K562 (cell line): ENCODE measurements around the gene ZNF324B. TPM values are rescaled to one million over a fixed set of nuclear protein-coding genes. Genes with fewer than 3 reads are reported as not detected.

Experiments used
- CBX5 ChIP-seq: IDR thresholded peaks from 2 replicates; pipeline ENCODE4 v1.6.1; 2014; ENCODE audit warnings: low read depth, borderline replicate concordance
- GATAD2B ChIP-seq: fragments of 450-650 bp; IDR thresholded peaks from 2 replicates; pipeline ENCODE4 v1.6.1; 2017; ENCODE audit warnings: mild to moderate bottlenecking, borderline replicate concordance
- NR3C1 ChIP-seq: sonication (generic); formaldehyde crosslinking; IDR thresholded peaks from 2 replicates; pipeline ENCODE4 v1.8.1; 2022; ENCODE audit warnings: missing genetic modification reagents
- SNRNP70 ChIP-seq: fragments of 200-400 bp; formaldehyde crosslinking; optimal IDR thresholded peaks from 2 replicates; pipeline ENCODE3; 2017; ENCODE audit warnings: low read depth, low read length
- SP1 ChIP-seq: sonication (generic); formaldehyde crosslinking; IDR thresholded peaks from 2 replicates; pipeline ENCODE4 v1.8.1; 2022; ENCODE audit warnings: mild to moderate bottlenecking, missing genetic modification reagents
- TOE1 ChIP-seq, 2 experiments: fragments of 450-650 bp in 1 of 2; sonication (generic) in 1 of 2; formaldehyde crosslinking in 1 of 2; IDR thresholded peaks; 2 replicates each; pipeline versions ENCODE4 v1.7.1 to v1.8.0; 2016 to 2022; ENCODE audit warnings: borderline replicate concordance in 2 of 2, mild to moderate bottlenecking in 2 of 2, antibody characterized with exemption in 1 of 2, inconsistent platforms in 1 of 2, low read depth in 1 of 2, missing genetic modification reagents in 1 of 2, moderate library complexity in 1 of 2
- ZNF133 ChIP-seq: fragments of 250-450 bp; sonication (Bioruptor Pico); IDR thresholded peaks from 2 replicates; pipeline ENCODE4 v1.4.0; 2020; ENCODE audit warnings: mild to moderate bottlenecking
- ZNF324 ChIP-seq: fragments of 250-450 bp; sonication (Bioruptor Pico); IDR thresholded peaks from 2 replicates; pipeline ENCODE4 v1.4.0; 2020; ENCODE audit warnings: mild to moderate bottlenecking
- polyA plus RNA-seq, 8 experiments: library from polyadenylated mRNA; depleted of rRNA in 4 of 8; stranded (reverse) in 5 of 8; unstranded in 3 of 8; fragments of >200 nt; fragmentation: Nextera tagmentation in 2 of 8; fragmentation: Illumina TruSeq in 1 of 8; extraction: Ambion mirVana in 2 of 8; extraction: Trizol in 1 of 8; gene quantifications; 2 replicates each; pipeline versions ENCODE4 v1.2.1 to v1.2.3, GENCODE V29; 2011 to 2014; ENCODE audit warnings: inconsistent platforms in 1 of 8, missing spikeins in 1 of 8
- total RNA-seq, 7 experiments: library from RNA; depleted of rRNA in 6 of 7; stranded (reverse); fragments of >200 nt in 6 of 7; fragmentation: Illumina TruSeq in 2 of 7; extraction: Trizol in 2 of 7; gene quantifications; 2 replicates each; pipeline versions ENCODE4 v1.2.1 to v1.2.3, GENCODE V29; 2011 to 2021; ENCODE audit warnings: low replicate concordance in 1 of 7
- TF ChIP-seq, protein P1 (sequence below): fragments of 250-450 bp; sonication (Bioruptor Pico); IDR thresholded peaks from 2 replicates; pipeline ENCODE4 v1.5.0; 2021; ENCODE audit warnings: mild to moderate bottlenecking, borderline replicate concordance
- TF ChIP-seq, protein P2 (sequence below), 2 experiments: fragments of 450-650 bp in 1 of 2; sonication (generic) in 1 of 2; formaldehyde crosslinking in 1 of 2; IDR thresholded peaks in 1 of 2; conservative IDR thresholded peaks in 1 of 2; 2 replicates each; pipeline versions ENCODE4 v1.6.1 to v1.8.1; 2016 to 2023; ENCODE audit warnings: mild to moderate bottlenecking in 2 of 2, moderate library complexity in 2 of 2, inconsistent platforms in 1 of 2, missing genetic modification reagents in 1 of 2
- TF ChIP-seq, protein P3 (sequence below): fragments of 450-650 bp; formaldehyde crosslinking; IDR thresholded peaks from 2 replicates; pipeline ENCODE4 v1.4.0; 2020; ENCODE audit warnings: mild to moderate bottlenecking, mixed read lengths
- TF ChIP-seq, protein P4 (sequence below): sonication (generic); formaldehyde crosslinking; IDR thresholded peaks from 2 replicates; pipeline ENCODE4 v1.8.0; 2022; ENCODE audit warnings: mild to moderate bottlenecking, missing genetic modification reagents

Gene ZNF324B
- total and polyA plus RNA-seq, 9 of the 15 experiments (the other 6 are each of a cell fraction or from before 2014, with no cell fraction given), result 0.20 to 13.5 (median 5.7) TPM

DNA sequence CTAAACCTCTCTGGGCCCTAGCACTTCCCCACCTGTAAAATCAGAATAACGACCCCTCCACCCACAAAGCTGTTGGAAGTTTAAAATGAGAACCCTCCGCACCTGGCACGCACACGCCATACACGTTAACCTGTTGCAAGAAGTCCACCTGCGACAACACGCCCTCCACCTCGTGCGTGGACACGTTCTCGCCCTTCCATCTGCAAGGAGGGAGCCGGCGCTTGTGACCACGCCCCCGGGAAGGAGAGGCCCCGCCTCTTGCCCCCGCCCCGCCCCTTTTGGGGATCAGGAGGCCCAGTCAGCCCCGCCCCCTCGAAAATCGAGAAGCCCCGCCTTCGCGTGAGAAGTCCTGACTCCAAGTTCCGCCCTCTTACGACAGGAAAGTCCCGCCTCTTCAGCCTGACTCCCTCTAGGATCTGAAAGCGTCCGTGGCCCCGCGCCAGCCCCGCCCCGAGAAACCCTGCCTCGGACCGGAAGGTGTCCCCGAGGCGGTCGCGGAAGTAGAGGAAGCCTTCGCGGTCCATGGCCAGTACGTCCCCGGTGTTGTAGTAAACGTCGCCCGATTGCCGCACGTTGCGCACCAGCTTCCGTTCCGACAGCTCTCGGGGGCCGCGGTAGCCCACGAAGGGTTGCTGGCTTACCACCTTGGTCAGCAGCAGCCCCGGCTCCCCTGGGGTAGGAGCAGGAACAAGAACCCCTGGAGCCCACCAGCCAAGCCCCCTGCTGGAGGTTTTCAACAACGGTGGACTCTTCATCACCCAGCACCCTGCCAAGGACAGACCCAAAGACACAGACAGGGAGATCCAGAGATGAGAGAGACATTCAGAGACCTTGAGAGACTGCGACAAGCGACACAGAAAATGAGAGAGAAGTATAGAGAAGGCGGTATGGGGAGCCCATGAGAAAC lies 47.9 kb downstream of the ZNF324B start (continued):
- TF ChIP-seq, protein P1, sequence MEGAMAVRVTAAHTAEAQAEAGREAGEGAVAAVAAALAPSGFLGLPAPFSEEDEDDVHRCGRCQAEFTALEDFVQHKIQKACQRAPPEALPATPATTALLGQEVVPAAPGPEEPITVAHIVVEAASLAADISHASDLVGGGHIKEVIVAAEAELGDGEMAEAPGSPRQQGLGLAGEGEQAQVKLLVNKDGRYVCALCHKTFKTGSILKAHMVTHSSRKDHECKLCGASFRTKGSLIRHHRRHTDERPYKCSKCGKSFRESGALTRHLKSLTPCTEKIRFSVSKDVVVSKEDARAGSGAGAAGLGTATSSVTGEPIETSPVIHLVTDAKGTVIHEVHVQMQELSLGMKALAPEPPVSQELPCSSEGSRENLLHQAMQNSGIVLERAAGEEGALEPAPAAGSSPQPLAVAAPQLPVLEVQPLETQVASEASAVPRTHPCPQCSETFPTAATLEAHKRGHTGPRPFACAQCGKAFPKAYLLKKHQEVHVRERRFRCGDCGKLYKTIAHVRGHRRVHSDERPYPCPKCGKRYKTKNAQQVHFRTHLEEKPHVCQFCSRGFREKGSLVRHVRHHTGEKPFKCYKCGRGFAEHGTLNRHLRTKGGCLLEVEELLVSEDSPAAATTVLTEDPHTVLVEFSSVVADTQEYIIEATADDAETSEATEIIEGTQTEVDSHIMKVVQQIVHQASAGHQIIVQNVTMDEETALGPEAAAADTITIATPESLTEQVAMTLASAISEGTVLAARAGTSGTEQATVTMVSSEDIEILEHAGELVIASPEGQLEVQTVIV, result no peak
- TF ChIP-seq CBX5 (0 out of 2 replicates have a peak, but pooled peaks have one; percentile 74), SNRNP70 (no peak), NR3C1 (CRISPR knock-in tag) (no peak), SP1 (peak; percentile 95), ZNF324 (CRISPR knock-in tag) (0 out of 2 replicates have a peak, but pooled peaks have one; percentile 33), GATAD2B (no peak; the same call in 1 of the 2 replicates), ZNF133 (CRISPR knock-in tag) (no peak), TOE1 (IDR thresholded peaks at IDR 0.05; ENCODE audit: borderline replicate concordance) (peak; percentile 85), TOE1 (CRISPR knock-in tag; IDR thresholded peaks at IDR 0.05; ENCODE audit: borderline replicate concordance, low read depth) (no peak)
- TF ChIP-seq, protein P2, sequence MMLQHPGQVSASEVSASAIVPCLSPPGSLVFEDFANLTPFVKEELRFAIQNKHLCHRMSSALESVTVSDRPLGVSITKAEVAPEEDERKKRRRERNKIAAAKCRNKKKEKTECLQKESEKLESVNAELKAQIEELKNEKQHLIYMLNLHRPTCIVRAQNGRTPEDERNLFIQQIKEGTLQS (IDR thresholded peaks at IDR 0.05), result no peak; the same call in 1 of the 2 replicates
- TF ChIP-seq, protein P2 (CRISPR knock-in tag; conservative IDR thresholded peaks at IDR 0.05), result no peak; the same call in 1 of the 2 replicates
- TF ChIP-seq, protein P3, sequence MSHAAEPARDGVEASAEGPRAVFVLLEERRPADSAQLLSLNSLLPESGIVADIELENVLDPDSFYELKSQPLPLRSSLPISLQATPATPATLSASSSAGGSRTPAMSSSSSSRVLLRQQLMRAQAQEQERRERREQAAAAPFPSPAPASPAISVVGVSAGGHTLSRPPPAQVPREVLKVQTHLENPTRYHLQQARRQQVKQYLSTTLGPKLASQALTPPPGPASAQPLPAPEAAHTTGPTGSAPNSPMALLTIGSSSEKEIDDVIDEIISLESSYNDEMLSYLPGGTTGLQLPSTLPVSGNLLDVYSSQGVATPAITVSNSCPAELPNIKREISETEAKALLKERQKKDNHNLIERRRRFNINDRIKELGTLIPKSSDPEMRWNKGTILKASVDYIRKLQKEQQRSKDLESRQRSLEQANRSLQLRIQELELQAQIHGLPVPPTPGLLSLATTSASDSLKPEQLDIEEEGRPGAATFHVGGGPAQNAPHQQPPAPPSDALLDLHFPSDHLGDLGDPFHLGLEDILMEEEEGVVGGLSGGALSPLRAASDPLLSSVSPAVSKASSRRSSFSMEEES (CRISPR knock-in tag), result no peak
- TF ChIP-seq, protein P4, sequence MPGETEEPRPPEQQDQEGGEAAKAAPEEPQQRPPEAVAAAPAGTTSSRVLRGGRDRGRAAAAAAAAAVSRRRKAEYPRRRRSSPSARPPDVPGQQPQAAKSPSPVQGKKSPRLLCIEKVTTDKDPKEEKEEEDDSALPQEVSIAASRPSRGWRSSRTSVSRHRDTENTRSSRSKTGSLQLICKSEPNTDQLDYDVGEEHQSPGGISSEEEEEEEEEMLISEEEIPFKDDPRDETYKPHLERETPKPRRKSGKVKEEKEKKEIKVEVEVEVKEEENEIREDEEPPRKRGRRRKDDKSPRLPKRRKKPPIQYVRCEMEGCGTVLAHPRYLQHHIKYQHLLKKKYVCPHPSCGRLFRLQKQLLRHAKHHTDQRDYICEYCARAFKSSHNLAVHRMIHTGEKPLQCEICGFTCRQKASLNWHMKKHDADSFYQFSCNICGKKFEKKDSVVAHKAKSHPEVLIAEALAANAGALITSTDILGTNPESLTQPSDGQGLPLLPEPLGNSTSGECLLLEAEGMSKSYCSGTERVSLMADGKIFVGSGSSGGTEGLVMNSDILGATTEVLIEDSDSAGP (CRISPR knock-in tag), result no peak
